HG03025 (cell line): Measurements from ENCODE around the gene IGF2BP1.
"Not testable (repeated sequence)": the region's sequence is repeated elsewhere in the genome, so short reads cannot be mapped to it uniquely, and the experiment has no call there.

Experiments used
- ATAC-seq: cut with Tn5 transposase; IDR thresholded peaks from one replicate; pipeline ENCODE4 v1.9.1; 2021; ENCODE audit warnings: mild to moderate bottlenecking, moderate library complexity; ENCODE audit not compliant: unreplicated experiment, low FRiP score

The IGF2BP1 gene

GRCh38 chr17:49086316-49086605 lies 89.1 kb downstream of the IGF2BP1 start:
- ATAC-seq = no peak

GRCh38 chr17:49086649-49087048 lies 89.5 kb downstream of the IGF2BP1 start:
- no peak for ATAC-seq

- no peak for ATAC-seq
These were observed 91.9 kb downstream of the IGF2BP1 start for GRCh38 chr17:49089094-49089493.

GRCh38 chr17:49090878-49091594 lies 93.9 kb downstream of the IGF2BP1 start:
- no peak for ATAC-seq

- ATAC-seq = no peak
These were observed 95.9 kb downstream of the IGF2BP1 start for GRCh38 chr17:49093131-49093530.

- ATAC-seq = no peak
These were observed 103.4 kb downstream of the IGF2BP1 start for GRCh38 chr17:49100601-49101000.

GRCh38 chr17:49101054-49101534 lies 103.9 kb downstream of the IGF2BP1 start:
- no peak for ATAC-seq

- not testable (repeated sequence) for ATAC-seq
These were observed 106.2 kb downstream of the IGF2BP1 start for GRCh38 chr17:49103360-49103759.

GRCh38 chr17:49104511-49105074 lies 107.4 kb downstream of the IGF2BP1 start:
- no peak for ATAC-seq
